ENCODE measurements around the gene CST9.

Gene CST9, protein sequence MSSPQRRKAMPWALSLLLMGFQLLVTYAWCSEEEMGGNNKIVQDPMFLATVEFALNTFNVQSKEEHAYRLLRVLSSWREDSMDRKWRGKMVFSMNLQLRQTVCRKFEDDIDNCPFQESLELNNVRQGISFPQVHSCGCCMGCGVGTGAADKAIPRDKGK
- long read RNA-seq, donor 1 = 0 reads
- long read RNA-seq, donor 2 = 0 reads
- long read RNA-seq, donor 3 = 0 reads
- long read RNA-seq, donor 4 = 0 reads
- long read RNA-seq, donor 5 = 0 reads
- long read RNA-seq, donor 6 = 0 reads
- long read RNA-seq, donor 7 = 0 reads
- long read RNA-seq, donor 8 = 0 reads

- no peak for DNase-seq
Measured at GRCh38 chr20:23605867-23606651, at the start of gene CST9. TSS of gene CST9 (minus strand) at chr20:23605917. CDS start at chr20:23605864, 53 bp downstream.

DNA sequence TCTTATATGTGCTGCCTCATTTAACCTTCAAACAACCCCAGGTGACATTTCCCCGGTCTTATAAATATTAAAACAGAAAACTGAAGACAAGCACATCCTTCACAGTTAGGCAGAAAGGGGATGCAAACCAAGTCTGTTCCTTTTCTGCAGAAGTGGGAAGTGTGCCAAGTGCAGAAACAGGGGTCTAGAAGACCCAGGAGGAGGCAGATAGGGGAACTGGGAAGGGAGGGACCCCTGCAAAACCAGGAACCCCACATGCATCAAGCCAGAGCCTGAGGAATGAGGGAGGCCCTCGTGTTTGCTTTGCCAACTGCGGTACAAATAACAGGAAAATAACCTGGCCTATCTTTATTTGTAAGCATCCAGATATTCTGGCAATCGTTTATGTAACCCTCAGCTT is 49.0 kb upstream of the CST9 start:
- no peak for DNase-seq

DNA sequence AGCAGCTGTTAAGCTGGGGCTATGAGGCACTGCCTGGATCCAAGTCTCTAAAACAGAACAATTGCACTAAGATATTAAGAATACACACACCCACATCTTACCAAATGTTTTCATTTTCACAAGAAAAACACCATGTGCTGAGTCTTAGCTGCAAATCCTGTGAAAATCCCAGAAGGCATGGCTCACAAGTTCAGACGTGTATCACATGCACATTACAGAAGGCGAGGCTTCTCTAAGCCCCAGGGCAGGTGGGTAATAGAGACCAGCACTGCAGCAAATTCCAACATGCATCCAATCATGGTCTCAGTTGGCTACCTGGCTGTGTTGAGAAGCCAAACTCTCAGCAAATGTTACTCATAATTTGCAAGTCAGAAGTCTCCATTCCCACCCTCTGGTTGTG is 48.3 kb upstream of the CST9 start:
- DNase-seq = no peak

- DNase-seq = no peak
Measured at GRCh38 chr20:23653400-23653938, 47.8 kb upstream of the CST9 start.

GRCh38 chr20:23652926-23653325 is 47.2 kb upstream of the CST9 start:
- no peak for DNase-seq

GRCh38 chr20:23652371-23652770 is 46.7 kb upstream of the CST9 start:
- no peak for DNase-seq

DNA sequence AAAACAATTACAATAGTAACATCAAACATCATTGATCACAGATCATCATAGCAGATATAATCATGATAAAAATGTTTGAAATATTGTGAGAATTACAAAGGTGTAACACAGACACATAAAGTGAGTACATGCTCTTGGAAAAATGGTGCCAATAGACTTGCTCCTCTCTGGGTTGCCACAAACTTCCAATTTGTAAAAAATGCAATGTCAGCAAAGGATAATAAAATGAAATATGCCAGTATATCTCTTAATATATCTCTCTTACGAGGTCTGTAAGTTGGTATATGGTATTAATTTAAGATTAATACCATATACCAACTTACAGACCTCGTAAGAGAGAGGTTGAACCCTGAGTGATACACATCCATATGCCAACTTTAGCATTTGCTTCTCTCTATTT is 45.4 kb upstream of the CST9 start:
- DNase-seq = no peak

DNA sequence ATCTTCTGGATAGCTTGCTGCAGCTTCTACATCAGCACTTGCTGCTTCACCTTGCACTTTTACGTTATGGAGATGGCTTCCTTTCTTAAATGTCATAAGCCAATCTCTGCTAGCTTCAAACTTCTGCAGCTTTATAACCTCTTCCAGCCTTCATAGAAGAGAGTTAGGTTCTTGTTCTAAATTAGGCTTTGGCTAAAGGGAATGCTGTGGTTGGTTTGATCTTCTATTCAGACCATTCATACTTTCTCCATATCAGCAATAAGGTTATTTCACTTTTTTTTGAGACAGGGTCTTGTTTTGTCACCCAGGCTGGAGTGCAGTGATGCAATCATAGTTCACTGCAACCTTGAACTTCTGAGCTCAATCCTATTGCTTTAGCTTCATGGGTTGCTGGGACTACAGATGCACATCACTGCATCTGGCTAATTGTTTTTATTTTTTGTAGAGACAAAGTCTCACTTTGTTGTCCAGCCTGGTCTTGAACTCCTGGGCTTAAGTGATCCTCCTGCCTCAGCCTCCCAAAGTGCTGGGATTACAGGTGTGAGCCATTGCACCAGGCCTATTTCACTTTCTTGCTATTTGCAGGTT is 44.2 kb upstream of the CST9 start:
- no peak for DNase-seq

- no peak for DNase-seq
Measured at GRCh38 chr20:23649242-23649641, 43.5 kb upstream of the CST9 start.

- DNase-seq = no peak
Measured at GRCh38 chr20:23647346-23647745, 41.6 kb upstream of the CST9 start.

DNA sequence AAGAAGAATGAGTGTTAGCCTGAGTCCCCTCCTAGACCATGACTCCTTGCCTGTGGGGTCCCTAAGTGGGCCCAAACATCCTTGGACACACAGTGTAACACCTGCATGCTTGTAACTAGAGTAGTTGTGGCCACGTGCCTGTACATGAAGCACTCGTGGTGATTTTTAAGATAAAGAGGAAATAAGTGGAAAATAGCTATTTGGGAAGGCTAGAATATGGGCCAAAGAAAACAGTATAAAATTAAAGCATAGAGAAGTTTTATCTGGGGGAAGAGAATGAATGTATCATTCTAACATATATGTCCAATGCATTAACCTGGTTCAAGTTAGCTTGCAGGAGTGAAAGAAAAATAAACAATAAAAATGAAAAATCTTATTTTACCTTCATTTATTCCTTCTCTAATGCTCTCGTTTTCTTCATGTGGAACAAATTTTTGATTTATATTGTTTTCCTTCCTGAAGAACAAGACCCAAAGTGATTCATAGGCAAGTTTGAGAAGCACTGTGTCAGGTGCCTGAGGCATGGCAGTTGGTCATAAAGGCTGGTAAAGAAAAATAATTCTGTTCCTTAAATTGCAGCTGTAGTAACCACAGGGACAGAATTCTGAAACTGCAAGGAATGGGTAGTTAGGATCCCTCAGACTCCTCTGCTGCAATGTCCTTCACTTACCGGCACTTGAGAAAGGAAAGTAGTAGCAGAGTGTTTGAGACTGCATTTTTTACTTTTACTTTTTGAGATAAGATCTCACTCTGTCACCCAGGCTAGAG is 40.6 kb upstream of the CST9 start:
- no peak for DNase-seq

GRCh38 chr20:23645575-23645974 is 39.9 kb upstream of the CST9 start:
- no peak for DNase-seq

- DNase-seq = no peak
Measured at GRCh38 chr20:23644164-23644563, 38.4 kb upstream of the CST9 start.

GRCh38 chr20:23643659-23644058 is 37.9 kb upstream of the CST9 start:
- DNase-seq = no peak

- no peak for DNase-seq
Measured at GRCh38 chr20:23641936-23642751, 36.4 kb upstream of the CST9 start.

DNA sequence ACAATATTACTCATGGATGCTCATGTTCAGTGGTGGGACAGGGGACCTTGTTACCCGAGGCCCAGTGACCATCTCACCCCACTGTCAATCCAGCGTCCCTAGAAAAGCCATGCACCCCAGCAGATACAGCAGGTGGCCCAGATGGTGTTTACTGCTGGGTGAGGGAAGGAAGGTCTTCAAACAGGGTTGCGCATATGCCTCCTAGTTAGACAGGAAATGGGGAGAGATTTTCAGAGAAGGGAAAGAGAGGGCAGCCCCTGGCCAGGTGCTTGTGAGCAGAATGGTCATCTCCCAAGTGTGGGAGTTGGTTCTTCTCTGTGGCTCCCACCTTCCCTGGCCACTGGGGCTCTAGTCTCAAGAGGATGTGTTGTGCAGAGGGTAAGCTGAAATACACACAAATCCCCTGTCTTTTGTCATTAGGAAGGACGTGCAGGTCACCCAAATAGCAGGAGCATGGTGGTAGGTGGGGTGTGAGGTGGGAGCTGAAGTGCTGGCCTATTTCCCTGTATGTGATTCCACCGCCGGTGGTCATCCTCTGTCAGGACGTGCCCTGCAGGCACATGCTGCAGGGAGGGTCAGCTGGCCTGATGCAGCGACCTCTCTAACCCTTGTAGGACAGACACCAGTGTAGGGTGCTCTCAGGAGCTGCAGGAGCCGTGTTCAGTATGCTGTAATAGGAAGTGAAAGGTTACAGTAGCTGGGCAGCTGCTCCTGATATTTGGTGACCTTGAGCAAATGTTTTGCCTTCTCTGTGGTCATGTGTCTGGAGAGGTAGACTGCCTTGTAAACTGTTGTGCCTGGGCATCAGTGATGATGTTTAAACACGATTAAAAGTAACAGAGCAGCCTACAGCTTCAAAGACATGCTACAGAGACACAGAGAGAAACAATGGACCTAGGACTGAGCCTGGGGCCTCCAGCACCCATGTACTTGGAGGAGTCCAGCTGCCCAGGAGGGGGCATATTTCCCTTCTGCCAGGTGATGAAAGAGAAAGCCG is 35.3 kb upstream of the CST9 start:
- DNase-seq = no peak

- DNase-seq = no peak
Measured at GRCh38 chr20:23640018-23640601, 34.4 kb upstream of the CST9 start.

DNA sequence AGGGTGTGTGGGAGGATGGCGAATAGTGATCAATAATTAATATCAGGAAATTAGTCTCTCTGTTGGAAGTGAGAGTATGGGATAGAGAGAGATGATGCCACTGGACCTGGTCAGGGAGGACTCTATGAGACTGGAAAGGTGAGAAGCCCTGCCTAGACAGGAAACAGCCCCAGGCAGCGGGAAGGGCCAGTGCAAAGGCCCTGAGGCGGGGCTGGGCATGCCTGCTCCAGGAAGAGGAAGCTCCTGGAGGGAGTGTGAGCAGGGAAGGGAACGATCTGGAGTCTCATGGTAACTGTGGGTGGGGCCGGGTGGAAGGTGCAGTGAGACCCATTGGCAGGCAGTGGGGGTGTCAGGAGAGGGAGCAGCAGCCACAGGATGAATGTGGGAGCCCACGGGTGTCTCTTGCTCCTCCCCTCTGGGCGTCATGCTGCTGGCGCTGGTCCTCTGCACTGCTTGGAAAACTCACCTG is 33.8 kb upstream of the CST9 start:
- no peak for DNase-seq

GRCh38 chr20:23638309-23638708 is 32.6 kb upstream of the CST9 start:
- no peak for DNase-seq
